Esophagus squamous epithelium (tissue), 5 donors: ENCODE results near the gene C16orf78. TPM values are rescaled to one million over a fixed set of nuclear protein-coding genes. Genes with fewer than 3 reads are reported as not detected.

Experiments used
- DNase-seq: peaks from one replicate; lab custom pipeline; 2025; lab: John Stamatoyannopoulos, UW
- H3K27ac ChIP-seq, 4 donors: fragments of 200-600 bp; sonication (generic); one replicate each; pipeline ENCODE4 v1.5.1; 2016 to 2019; ENCODE audit warnings: mild to moderate bottlenecking in 1 of 4
- H3K27me3 ChIP-seq, 4 donors: fragments of 200-600 bp; sonication (generic); 1 replicate in 3 of 4; 2 replicates in 1 of 4; pipeline versions ENCODE4 v1.5.1 to v1.6.0; 2017 to 2021; ENCODE audit warnings: antibody characterized with exemption in 1 of 4
- H3K36me3 ChIP-seq, 3 donors: fragments of 200-600 bp; sonication (generic); one replicate each; pipeline ENCODE4 v1.5.1; 2016 to 2019
- H3K4me1 ChIP-seq, 3 donors: fragments of 200-600 bp; sonication (generic); one replicate each; pipeline ENCODE4 v1.5.1; 2017 to 2019
- H3K4me3 ChIP-seq, 4 donors: fragments of 200-600 bp; sonication (generic); 1 replicate in 3 of 4; 2 replicates in 1 of 4; pipeline ENCODE4 v1.5.1; 2016 to 2019; ENCODE audit warnings: mild to moderate bottlenecking in 2 of 4, moderate library complexity in 1 of 4
- H3K9me3 ChIP-seq, 3 donors: fragments of 200-600 bp; sonication (generic); one replicate each; pipeline ENCODE4 v1.5.1; 2016 to 2019
- CTCF ChIP-seq, 6 experiments: fragments of 450-650 bp in 4 of 6; fragments of 200-600 bp in 2 of 6; sonication (generic) in 2 of 6; IDR thresholded peaks; one replicate each; pipeline ENCODE4 v1.5.1; 2016 to 2019; ENCODE audit warnings: antibody characterized with exemption in 6 of 6, mild to moderate bottlenecking in 4 of 6, moderate library complexity in 4 of 6
- POLR2A ChIP-seq, 4 donors: fragments of 450-650 bp; IDR thresholded peaks; one replicate each; pipeline ENCODE4 v1.6.1; 2017; ENCODE audit warnings: antibody characterized with exemption in 4 of 4, mild to moderate bottlenecking in 4 of 4, moderate library complexity in 3 of 4
- WGBS, 2 donors: methylation state at CpG; one replicate each; pipeline ENCODE4 v1.1.5; 2018; 5-methylcytosine and 5-hydroxymethylcytosine counted together
- intact Hi-C: fragments of 100-400 bp; cut with DNase I; formaldehyde crosslinking; loops from one replicate; pipeline ENCODE4 v1.15.0; 2022
- total RNA-seq, 4 donors: library from RNA; depleted of rRNA; stranded (reverse); fragments of >200 nt; gene quantifications; one replicate each; pipeline ENCODE4 v1.1.0, GENCODE V29; 2016
- donor health status: DM: yes; HTN: yes; CAD: no.

The C16orf78 gene
- total RNA-seq, 4 donors from 2014 or later, result not detected

DNA sequence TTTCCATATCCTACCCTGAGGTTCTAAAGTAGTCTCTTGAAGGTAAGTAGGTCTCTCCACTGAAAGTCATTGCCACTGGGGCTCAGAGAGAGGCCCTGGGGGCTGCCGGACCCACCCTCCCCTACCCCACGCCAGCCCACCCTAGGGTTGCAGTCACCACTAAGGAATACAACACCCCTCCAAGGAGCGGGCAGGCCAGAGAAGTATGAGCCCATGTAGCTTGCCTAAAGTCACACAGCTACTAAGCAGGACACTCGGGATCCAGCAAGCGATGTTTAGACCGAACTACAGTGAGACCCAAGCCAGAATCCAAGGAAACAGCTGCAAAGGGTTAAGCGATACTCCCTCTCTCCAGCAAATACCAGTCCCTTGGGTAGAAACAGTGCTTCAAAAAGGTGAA lies 27.0 kb downstream of the C16orf78 start:
- TF ChIP-seq CTCF (IDR thresholded peaks at IDR 0.05) (no peak), POLR2A (IDR thresholded peaks at IDR 0.05) (no peak)
- Histone ChIP-seq H3K4me3 (no peak overlapping the region), H3K4me1 (no peaks in the 10 kb centered on the region), H3K9me3 (no peaks in the 10 kb centered on the region), H3K27me3 (no peaks in the 10 kb centered on the region), H3K36me3 (no peaks in the 10 kb centered on the region), H3K27ac (no peak overlapping the region)
- WGBS, 2 donors, result 92 to 95% methylated on average over 2 to 4 of the region's 7 CpGs
- DNase-seq, result no peak
- intact Hi-C loops, result no loop called here

DNA sequence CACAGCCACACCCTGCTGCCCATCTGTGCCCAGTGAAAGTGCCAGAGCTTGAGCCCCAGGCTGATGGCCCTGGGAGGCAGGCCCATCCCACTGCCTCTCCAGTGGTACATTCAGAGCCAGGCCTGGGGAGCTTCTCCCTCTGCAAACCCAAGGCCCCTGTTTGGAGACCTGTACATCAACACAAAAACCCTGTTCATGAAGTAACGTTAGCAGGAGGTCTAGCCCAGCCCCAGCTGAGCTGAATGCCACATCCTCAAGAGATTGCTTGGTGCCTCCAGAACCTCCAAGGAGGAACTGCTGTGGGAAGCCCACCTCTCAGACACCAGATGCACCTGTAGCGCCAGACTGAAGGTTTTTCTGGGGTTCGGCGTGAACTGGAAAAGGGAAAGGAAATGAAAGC lies 31.5 kb downstream of the C16orf78 start:
- H3K27ac ChIP-seq, result no peak overlapping the region
- WGBS, 2 donors, result 58 to 90% methylated on average over 4 of the region's 4 CpGs

GRCh38 chr16:49405530-49405929 lies 31.9 kb downstream of the C16orf78 start:
- Histone ChIP-seq H3K36me3 (no peaks in the 10 kb centered on the region), H3K4me3 (no peak overlapping the region), H3K27ac (no peak overlapping the region), H3K9me3 (no peaks in the 10 kb centered on the region), H3K4me1 (peaks cover 0 to 9% (median 5%) of the 10 kb centered on the region in 3 donors), H3K27me3 (no peaks in the 10 kb centered on the region)
- intact Hi-C loops, result no loop called here
- no peak for DNase-seq
- TF ChIP-seq POLR2A (IDR thresholded peaks at IDR 0.05), result no peak
- 61 to 78% methylated on average over 6 of the region's 6 CpGs for WGBS, 2 donors

More for the DNA sequence above, 31.5 kb downstream of the C16orf78 start:
- Histone ChIP-seq H3K4me1 (peaks cover 0 to 9% (median 5%) of the 10 kb centered on the region in 3 donors), H3K27me3 (no peaks in the 10 kb centered on the region), H3K4me3 (no peak overlapping the region), H3K9me3 (no peaks in the 10 kb centered on the region), H3K36me3 (no peaks in the 10 kb centered on the region)
- no peak for DNase-seq
- intact Hi-C loops, result no loop called here
- no peak for TF ChIP-seq CTCF (IDR thresholded peaks at IDR 0.05)
- no peak for TF ChIP-seq POLR2A (IDR thresholded peaks at IDR 0.05)

GRCh38 chr16:49407873-49408550 lies 34.4 kb downstream of the C16orf78 start:
- no peak for DNase-seq
- H3K4me3 ChIP-seq, result no peak overlapping the region
- no peaks in the 10 kb centered on the region for H3K36me3 ChIP-seq
- TF ChIP-seq CTCF (IDR thresholded peaks at IDR 0.05), result peak; percentile 68 to 87 (median 84)
- no peak for TF ChIP-seq POLR2A (IDR thresholded peaks at IDR 0.05)
- peaks cover 0 to 9% (median 5%) of the 10 kb centered on the region in 3 donors for H3K4me1 ChIP-seq
- no peaks in the 10 kb centered on the region for H3K27me3 ChIP-seq
- WGBS, 2 donors, result 22 to 31% methylated on average over 12 to 17 of the region's 17 CpGs
- intact Hi-C loops, result no loop called here
- H3K9me3 ChIP-seq, result no peaks in the 10 kb centered on the region
- no peak overlapping the region for H3K27ac ChIP-seq

GRCh38 chr16:49409121-49409520 lies 35.5 kb downstream of the C16orf78 start:
- WGBS, 2 donors, result 91 to 100% methylated on average over 2 of the region's 2 CpGs
- no peaks in the 10 kb centered on the region for H3K36me3 ChIP-seq
- H3K4me1 ChIP-seq, result peaks cover 0 to 9% (median 5%) of the 10 kb centered on the region in 3 donors
- intact Hi-C loops, result no loop called here
- H3K9me3 ChIP-seq, result no peaks in the 10 kb centered on the region
- no peak overlapping the region for H3K27ac ChIP-seq
- H3K4me3 ChIP-seq, result no peak overlapping the region
- H3K27me3 ChIP-seq, result no peaks in the 10 kb centered on the region
- no peak for DNase-seq
- TF ChIP-seq CTCF (IDR thresholded peaks at IDR 0.05) (no peak), POLR2A (IDR thresholded peaks at IDR 0.05) (no peak)
